ENCODE data around the gene TTC39B. TPM values are rescaled to one million over a fixed set of nuclear protein-coding genes. Genes with fewer than 3 reads are reported as not detected.

The TTC39B gene
- total RNA-seq, 6 experiments from 2014 or later: 4.6 to 6.1 (median 5.8) TPM

DNA sequence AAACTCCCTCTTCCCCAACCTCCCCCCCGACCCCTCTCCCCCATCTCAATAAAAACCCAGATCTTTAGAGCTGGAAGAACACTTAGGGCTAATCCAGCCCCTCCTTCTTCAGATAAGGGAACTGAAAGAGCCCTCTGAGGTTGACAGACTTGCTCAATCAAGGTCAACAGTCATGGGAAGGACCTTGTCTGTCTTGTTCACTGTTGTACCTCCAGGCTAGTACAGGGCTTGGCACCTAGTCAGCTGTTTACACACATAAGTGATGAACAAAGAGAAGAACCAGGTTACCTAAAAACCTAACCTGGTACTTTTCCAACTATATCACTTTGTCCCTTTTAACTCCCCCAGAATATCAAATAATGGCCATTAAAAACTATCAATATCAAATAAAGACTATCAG, 2.4 kb downstream of the TTC39B start:
- Mint-ChIP-seq H3K36me3 (ENCODE audit: low read depth) (no peaks in the 10 kb centered on the region), H3K27me3 (ENCODE audit: insufficient read depth) (no peaks in the 10 kb centered on the region), H3K9me3 (no peaks in the 10 kb centered on the region), H3K4me1 (ENCODE audit: low read depth) (peaks cover 42% of the 10 kb centered on the region), H3K4me3 (no peak overlapping the region), H3K27ac (no peak overlapping the region)
- DNase-seq: no peak
- TF ChIP-seq CTCF (IDR thresholded peaks at IDR 0.05): no peak

GRCh38 chr9:15300218-15300617, 6.8 kb downstream of the TTC39B start:
- no peaks in the 10 kb centered on the region for H3K27me3 Mint-ChIP-seq (ENCODE audit: insufficient read depth)
- H3K4me1 Mint-ChIP-seq (ENCODE audit: low read depth): peaks cover 33% of the 10 kb centered on the region
- no peak overlapping the region for H3K4me3 Mint-ChIP-seq
- H3K27ac Mint-ChIP-seq: no peak overlapping the region
- no peak for DNase-seq
- no peak for TF ChIP-seq CTCF (IDR thresholded peaks at IDR 0.05)
- H3K9me3 Mint-ChIP-seq: peaks cover 9% of the 10 kb centered on the region; the same call in 1 of the 2 replicates
- H3K36me3 Mint-ChIP-seq (ENCODE audit: low read depth): peaks cover 11% of the 10 kb centered on the region

- DNase-seq: no peak
- peaks cover 9% of the 10 kb centered on the region; the same call in 1 of the 2 replicates for H3K9me3 Mint-ChIP-seq
Observed at GRCh38 chr9:15299374-15299939, 7.6 kb downstream of the TTC39B start.

DNA sequence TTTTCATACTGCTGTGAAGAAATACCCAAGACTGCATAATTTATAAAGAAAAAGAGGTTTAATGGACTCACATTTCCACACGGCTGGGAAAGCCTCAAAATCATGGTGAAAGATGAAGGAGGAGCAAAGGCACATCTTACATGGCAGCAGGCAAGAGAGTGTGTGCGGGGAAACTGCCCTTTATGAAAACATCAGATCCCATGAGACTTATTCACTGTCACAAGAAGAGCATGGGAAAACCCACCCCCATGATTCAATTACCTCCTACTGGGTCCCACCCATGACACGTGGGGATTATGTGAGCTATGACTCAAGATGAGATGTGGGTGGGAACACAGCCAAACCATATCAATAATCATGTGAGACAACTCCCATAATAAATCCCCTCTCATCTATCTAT, 8.7 kb downstream of the TTC39B start:
- no peak for TF ChIP-seq CTCF (IDR thresholded peaks at IDR 0.05)
- Mint-ChIP-seq H3K4me1 (ENCODE audit: low read depth) (peaks cover 49% of the 10 kb centered on the region), H3K9me3 (peaks cover 9% of the 10 kb centered on the region; the same call in 1 of the 2 replicates), H3K36me3 (ENCODE audit: low read depth) (peaks cover 11% of the 10 kb centered on the region), H3K27ac (no peak overlapping the region), H3K27me3 (ENCODE audit: insufficient read depth) (no peaks in the 10 kb centered on the region), H3K4me3 (no peak overlapping the region)
- no peak for DNase-seq

More at GRCh38 chr9:15299374-15299939, 7.6 kb downstream of the TTC39B start:
- no peak for TF ChIP-seq CTCF (IDR thresholded peaks at IDR 0.05)
- Mint-ChIP-seq H3K27me3 (ENCODE audit: insufficient read depth) (no peaks in the 10 kb centered on the region), H3K27ac (no peak overlapping the region), H3K4me3 (no peak overlapping the region), H3K4me1 (ENCODE audit: low read depth) (peaks cover 39% of the 10 kb centered on the region), H3K36me3 (ENCODE audit: low read depth) (peaks cover 11% of the 10 kb centered on the region)

GRCh38 chr9:15295761-15296405, 11.1 kb downstream of the TTC39B start:
- H3K27me3 Mint-ChIP-seq (ENCODE audit: insufficient read depth): no peaks in the 10 kb centered on the region
- TF ChIP-seq CTCF (IDR thresholded peaks at IDR 0.05): no peak
- H3K27ac Mint-ChIP-seq: peak overlapping the region; percentile 98
- H3K36me3 Mint-ChIP-seq (ENCODE audit: low read depth): peaks cover 11% of the 10 kb centered on the region
- DNase-seq: peak; percentile 61
- H3K4me3 Mint-ChIP-seq: peak overlapping the region; percentile 91
- H3K9me3 Mint-ChIP-seq: peaks cover 9% of the 10 kb centered on the region; the same call in 1 of the 2 replicates
- peaks cover 50% of the 10 kb centered on the region for H3K4me1 Mint-ChIP-seq (ENCODE audit: low read depth)

Data from HFFc6 (cell line).